ENCODE results near the gene RASGRP4.
"Not testable (repeated sequence)": the region's sequence is repeated elsewhere in the genome, so short reads cannot be mapped to it uniquely, and the experiment has no call there.

RASGRP4 gene

DNA sequence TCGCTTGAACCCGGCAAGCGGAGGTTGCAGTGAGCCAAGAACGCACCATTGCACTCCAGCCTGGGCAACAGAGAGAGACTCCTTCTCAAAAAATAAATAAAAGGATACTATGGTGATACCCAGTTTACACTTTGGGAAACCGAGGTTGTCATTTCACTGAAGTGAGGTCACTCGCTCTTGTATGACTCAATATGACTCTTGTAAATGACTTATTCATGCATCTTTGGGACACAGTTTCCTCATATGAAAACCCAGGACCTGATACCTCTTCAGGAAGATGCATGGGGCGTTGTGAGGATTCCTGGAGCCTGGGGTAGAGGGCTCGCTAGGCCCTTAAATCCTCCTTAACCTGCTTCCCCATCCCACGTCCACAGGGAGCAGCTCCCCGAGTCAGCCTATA is 47.2 kb downstream of the RASGRP4 start:
- peaks cover 31% of the 10 kb centered on the region for H3K4me1 Mint-ChIP-seq
- ATAC-seq (no peak), DNase-seq (no peak)
- H3K9me3 Mint-ChIP-seq = no peaks in the 10 kb centered on the region
- H3K27me3 Mint-ChIP-seq = no peaks in the 10 kb centered on the region
- H3K27ac Mint-ChIP-seq = no peak overlapping the region
- H3K4me3 Mint-ChIP-seq = no peak overlapping the region

DNA sequence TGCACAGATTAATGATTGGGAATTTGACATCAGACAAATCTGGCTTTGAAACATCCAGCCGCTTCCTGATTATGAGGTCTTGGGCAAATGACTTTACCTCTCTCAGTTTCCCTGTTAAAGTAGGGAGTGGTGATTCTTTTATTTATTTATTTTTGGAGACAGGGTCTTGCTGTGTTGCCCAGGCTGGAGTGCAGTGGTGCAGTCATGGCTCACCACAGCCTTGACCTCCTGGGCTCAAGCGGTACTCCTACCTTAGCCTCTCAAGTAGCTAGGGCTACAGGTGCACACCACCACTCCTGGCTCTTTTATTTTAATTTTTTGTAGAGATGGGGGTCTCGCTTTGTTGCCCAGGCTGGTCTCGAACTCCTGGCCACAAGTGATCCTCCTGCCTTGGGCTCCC is 49.0 kb downstream of the RASGRP4 start:
- H3K9me3 Mint-ChIP-seq = no peaks in the 10 kb centered on the region
- DNase-seq (no peak), ATAC-seq (no peak)
- H3K4me1 Mint-ChIP-seq = peaks cover 31% of the 10 kb centered on the region
- no peaks in the 10 kb centered on the region for H3K27me3 Mint-ChIP-seq
- peak overlapping the region in 1 of 2 donors; percentile 56 for H3K4me3 Mint-ChIP-seq
- H3K27ac Mint-ChIP-seq = peak overlapping the region in 1 of 2 donors; percentile 71

DNA sequence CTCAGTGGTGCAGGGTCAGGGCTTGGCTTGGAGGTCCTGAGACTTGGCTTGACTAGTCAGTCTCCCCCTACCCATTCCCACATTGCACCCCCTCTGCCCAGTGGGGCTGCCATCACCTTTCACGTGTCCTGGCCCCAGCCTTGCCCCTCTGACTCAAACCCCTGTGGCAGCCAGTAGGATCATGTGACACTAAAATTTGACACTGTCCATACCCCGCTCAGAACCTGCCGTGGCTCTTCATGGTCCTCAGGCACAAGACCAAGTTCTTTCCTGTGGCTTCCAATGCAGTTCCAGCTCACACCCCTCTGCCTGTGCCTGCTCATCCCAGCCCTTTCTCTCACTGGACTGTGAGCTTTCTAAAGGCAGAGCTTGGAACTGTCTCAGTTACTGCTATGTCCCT is 49.4 kb downstream of the RASGRP4 start:
- Mint-ChIP-seq H3K4me3 (peak overlapping the region; percentile 56), H3K9me3 (no peaks in the 10 kb centered on the region), H3K27ac (no peak overlapping the region), H3K4me1 (peaks cover 31% of the 10 kb centered on the region), H3K27me3 (no peaks in the 10 kb centered on the region)
- DNase-seq (no peak), ATAC-seq (no peak)

DNA sequence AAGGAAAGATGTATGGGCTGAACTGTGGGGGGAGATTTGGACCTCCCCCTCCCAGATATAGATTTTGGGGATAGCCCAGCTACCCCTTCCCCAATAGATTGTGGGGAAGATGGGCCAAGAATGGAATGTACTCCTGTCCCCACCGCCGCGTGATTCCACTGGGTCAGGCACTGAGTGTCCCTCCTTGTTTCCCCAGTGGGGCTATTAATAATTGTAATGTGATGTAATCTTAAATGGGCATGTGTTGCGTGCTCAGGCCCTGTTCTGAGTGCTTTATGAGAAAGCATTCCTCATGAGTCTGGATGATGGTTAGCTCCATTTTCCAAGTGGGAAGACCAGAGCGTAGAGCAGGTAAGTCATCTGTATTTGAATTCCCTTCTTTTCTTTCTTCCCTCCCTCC is 50.3 kb downstream of the RASGRP4 start:
- Mint-ChIP-seq H3K9me3 (no peaks in the 10 kb centered on the region), H3K4me3 (peak overlapping the region; percentile 92 to 99), H3K27ac (peak overlapping the region in 1 of 2 donors; percentile 84), H3K4me1 (peaks cover 31% of the 10 kb centered on the region), H3K27me3 (no peaks in the 10 kb centered on the region)
- ATAC-seq (no peak), DNase-seq (no peak)

DNA sequence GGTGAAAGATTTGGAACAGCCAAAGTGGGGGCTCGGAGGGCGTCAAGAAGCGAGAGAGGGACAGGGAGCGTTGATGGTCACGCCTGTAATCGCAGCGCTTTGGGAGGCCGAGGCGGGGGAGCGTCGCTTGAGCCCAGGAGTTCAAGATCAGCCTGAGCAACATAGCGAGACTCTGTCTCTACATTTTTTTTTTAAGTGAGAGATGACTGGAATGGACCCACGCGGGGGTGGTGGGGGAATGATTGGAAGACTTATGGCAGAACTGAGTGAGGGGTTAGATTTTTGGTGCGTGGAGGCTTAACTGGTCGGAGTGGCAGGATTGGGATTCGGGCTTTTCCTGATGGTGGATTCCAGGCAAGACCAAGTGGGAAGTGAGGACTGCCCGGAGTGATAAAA is 50.9 kb downstream of the RASGRP4 start:
- peak overlapping the region; percentile 92 to 99 for H3K4me3 Mint-ChIP-seq
- DNase-seq (no peak), ATAC-seq (peak; percentile 0)
- no peaks in the 10 kb centered on the region for H3K9me3 Mint-ChIP-seq
- peaks cover 31% of the 10 kb centered on the region for H3K4me1 Mint-ChIP-seq
- peak overlapping the region; percentile 99 to 100 for H3K27ac Mint-ChIP-seq
- H3K27me3 Mint-ChIP-seq = no peaks in the 10 kb centered on the region

DNA sequence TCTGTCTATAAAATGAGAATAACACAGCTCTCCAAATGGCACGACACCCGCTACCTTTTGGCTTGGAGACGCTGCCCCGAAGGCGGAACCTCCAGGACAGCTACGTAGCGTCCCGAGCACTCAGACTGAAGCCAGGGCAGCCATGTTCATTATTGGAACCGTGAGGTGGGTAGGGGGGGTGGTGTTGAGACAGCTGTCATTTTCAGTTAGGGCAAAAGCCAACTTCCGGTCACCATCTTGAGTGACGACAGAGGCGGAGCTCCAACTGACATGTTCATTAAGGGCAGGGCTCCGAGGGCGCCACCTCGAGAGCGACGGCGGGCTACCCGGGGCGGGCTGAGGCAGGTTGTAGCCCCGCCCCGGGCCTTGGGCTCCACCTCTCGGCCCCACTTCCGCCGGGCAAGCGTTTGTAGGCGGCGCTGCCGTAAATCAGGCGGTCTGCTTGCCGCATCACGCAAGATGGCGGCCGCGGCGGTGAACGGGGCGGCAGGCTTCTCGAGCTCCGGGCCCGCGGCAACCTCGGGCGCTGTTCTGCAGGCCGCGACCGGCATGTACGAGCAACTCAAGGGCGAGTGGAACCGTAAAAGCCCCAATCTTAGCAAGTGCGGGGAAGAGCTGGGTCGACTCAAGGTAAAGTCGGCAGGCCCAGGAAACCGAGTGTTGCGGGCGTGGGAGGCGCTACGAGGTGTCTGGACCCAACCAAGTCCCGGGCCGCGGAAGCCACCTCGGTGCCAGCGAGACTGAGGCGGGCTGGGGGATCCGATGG is 51.5 kb downstream of the RASGRP4 start, which contains the start of gene PSMD8:
Gene PSMD8 (plus strand): TSS at position 240 of the 766 bp plus-strand sequence. CDS start 31 bp downstream, at position 271.
- peak; percentile 99 for DNase-seq
- H3K27me3 Mint-ChIP-seq = no peaks in the 10 kb centered on the region
- peak within 1 kb of the TSS; percentile 92 to 99 for H3K4me3 Mint-ChIP-seq
- H3K9me3 Mint-ChIP-seq = no peaks in the 10 kb centered on the region
- peak; percentile 98 for ATAC-seq
- peaks cover 29% of the 10 kb centered on the region for H3K4me1 Mint-ChIP-seq
- peak within 1 kb of the TSS; percentile 99 to 100 for H3K27ac Mint-ChIP-seq

DNA sequence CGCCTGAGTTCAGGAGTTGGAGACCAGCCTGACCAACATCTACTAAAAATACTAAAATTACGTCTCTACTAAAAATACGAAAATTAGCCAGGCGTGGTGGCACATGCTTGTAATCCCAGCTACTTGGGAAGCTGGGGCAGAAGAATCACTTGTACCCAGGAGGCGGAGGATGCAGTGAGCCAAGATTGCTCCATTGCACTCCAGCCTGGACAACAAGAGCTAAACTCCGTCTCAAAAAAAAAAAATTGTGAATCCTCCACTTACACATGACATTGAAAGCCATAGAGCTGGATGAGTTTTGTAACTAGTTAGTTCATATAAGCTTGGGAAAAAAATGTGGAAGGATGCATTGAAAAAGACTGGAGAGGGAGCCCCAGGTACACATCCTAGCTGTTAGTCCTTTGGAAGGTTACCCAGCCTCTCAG is 52.1 kb downstream of the RASGRP4 start:
- Mint-ChIP-seq H3K4me3 (peak overlapping the region; percentile 92 to 99), H3K27ac (peak overlapping the region; percentile 78 to 100), H3K9me3 (no peaks in the 10 kb centered on the region), H3K27me3 (no peaks in the 10 kb centered on the region), H3K4me1 (peaks cover 25% of the 10 kb centered on the region)
- no peak for ATAC-seq
- DNase-seq = no peak

DNA sequence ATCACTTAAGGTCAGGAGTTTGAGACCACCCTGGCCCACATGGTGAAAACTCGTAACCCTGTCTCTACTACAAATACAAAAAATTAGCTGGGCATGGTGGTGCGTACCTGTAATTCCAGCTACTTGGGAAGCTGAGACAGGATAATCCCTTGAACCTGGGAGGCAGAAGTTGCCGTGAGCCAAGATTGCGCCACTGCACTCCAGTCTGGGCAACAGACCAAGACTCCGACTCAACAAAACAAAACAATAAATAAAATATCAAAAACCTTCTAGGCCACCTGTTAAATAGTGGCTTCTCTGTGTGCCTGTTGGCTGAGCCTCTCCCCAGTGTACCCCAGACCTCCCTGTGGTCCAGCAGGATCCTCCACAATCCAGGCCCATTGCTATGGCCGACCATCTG is 54.9 kb downstream of the RASGRP4 start:
- Mint-ChIP-seq H3K4me1 (peaks cover 15% of the 10 kb centered on the region), H3K4me3 (no peak overlapping the region), H3K9me3 (no peaks in the 10 kb centered on the region), H3K27me3 (peaks cover 21% of the 10 kb centered on the region), H3K27ac (no peak overlapping the region)
- ATAC-seq = no peak
- DNase-seq = no peak

DNA sequence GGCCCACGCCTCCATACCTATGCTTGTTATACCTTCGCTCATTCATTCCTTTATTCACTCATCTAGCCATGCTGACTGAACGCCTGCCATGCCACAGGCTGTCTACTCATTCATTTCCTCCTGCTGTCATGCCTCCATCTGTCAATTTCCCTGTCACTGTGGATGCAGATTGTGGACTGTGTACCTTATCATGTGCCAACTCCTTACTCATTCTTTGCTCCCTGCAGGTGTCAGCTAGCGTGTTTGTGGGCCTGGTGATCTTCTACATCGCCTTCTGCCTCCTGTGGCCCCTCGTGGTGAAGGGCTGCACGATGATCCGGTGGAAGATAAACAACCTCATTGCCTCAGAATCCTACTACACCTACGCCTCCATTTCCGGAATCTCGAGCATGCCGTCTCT is 55.7 kb downstream of the RASGRP4 start:
- H3K27ac Mint-ChIP-seq = no peak overlapping the region

DNA sequence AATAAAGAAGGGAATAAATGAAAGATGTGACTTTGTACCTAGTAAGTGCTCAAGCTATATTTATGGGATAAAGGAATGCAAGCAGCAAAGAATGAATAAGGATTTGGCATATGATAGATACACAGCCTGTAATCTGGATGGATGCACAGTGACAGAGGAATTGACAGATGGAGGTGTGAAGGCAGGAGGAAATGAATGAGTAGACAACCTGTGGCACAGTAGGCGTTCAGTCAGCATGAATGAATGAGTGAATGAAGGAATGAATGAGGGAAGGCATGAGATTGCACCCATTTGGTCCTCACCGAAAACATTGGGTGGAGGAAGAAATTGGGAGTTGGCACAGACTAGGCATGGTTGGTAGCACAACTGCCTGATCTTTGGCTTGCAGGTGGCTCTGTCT is 56.4 kb downstream of the RASGRP4 start:
- H3K27ac Mint-ChIP-seq = no peak overlapping the region
- peaks cover 22% of the 10 kb centered on the region for H3K27me3 Mint-ChIP-seq
- no peaks in the 10 kb centered on the region for H3K9me3 Mint-ChIP-seq
- ATAC-seq (no peak), DNase-seq (no peak)
- no peaks in the 10 kb centered on the region for H3K4me1 Mint-ChIP-seq
- no peak overlapping the region for H3K4me3 Mint-ChIP-seq

More for the DNA sequence above, 55.7 kb downstream of the RASGRP4 start:
- no peak for DNase-seq
- Mint-ChIP-seq H3K4me3 (no peak overlapping the region), H3K27me3 (peaks cover 22% of the 10 kb centered on the region), H3K4me1 (peaks cover 7% of the 10 kb centered on the region), H3K9me3 (no peaks in the 10 kb centered on the region)
- no peak for ATAC-seq

DNA sequence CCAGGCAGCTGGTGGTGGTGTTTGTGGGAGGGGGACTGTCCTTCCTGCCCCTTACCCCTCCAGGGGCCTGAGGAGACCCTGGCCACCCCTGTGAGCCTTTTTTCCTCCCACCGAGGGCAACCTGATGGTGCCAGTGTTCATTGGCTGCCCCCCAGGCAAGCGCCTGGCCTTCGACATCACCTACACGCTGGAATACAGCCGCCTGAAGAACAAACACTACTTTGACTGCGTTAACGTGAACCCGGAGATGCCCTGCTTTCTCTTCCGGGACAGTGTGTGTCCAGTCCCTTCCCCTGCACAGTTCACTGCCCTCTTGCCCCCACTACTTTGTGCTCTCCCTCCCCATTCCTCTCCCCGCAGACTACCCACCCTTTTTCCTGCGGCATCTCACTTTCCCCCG is 59.0 kb downstream of the RASGRP4 start:
- Mint-ChIP-seq H3K4me1 (peaks cover 9% of the 10 kb centered on the region), H3K4me3 (no peak overlapping the region), H3K27ac (no peak overlapping the region), H3K9me3 (no peaks in the 10 kb centered on the region), H3K27me3 (peaks cover 22% of the 10 kb centered on the region)
- no peak for DNase-seq
- no peak for ATAC-seq

DNA sequence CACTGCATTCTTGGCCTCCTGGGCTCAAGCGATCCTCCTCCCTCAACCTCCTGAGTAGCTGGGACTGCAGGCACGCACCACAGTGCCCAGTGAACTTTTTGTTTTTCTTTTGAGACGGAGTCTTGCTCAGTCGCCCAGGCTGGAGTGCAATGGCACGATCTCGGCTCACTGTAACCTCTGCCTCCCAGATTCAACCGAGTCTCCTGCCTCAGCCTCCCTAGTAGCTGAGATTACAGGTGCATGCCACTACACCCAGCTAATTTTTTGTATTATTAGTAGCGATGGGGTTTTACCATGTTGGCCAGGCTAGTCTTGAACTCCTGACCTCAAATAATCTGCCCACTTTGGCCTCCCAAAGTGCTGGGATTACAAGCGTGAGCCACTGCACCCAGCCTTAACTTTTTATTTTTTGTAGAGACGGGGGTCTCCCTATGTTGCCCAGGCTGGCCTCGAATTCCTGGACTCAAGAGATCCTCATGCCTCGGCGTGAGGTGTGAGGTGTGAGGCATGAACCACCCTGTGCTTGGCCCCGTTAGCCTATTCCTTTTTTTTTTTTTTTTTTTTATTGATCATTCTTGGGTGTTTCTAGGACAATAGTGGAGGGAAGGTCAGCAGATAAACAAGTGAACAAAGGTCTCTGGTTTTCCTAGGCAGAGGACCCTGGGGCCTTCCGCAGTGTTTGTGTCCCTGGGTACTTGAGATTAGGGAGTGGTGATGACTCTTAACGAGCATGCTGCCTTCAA is 62.9 kb downstream of the RASGRP4 start:
- H3K27me3 Mint-ChIP-seq = peaks cover 49% of the 10 kb centered on the region

DNA sequence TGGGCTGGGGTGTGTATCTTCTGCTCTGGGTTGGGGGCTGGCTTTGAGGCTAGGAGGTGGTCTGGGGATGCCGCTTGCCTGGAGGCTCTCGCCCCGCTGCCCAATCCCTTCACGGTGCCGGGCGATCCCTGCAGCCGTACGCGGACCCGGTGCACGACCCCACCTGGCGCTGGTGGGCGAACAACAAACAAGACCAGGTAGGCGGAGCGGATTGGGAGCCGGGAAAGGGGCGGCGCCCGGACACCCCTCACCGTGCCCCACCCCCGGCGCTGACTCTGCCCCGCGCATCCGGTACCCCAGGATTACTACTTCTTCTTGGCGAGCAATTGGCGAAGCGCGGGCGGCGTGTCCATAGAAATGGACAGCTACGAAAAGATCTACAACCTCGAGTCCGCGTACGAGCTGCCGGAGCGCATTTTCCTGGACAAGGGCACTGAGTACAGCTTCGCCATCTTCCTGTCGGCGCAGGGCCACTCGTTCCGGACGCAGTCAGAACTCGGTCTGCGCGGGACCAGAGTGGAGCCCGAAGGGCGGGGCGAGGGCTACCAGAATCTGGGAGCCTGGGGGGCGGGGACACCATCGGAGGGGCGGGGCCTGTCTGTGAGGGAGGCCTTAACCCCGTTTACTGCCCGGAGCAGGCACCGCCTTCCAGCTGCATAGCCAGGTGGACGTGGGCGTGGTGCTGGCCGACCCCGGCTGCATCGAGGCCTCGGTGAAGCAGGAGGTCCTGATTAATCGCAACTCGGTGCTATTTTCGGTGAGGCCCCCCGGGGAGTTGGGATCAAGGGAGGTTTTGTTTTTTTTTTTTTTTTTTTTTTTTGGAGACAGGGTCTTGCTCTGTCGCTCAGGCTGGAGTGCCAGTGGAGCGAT is 63.7 kb downstream of the RASGRP4 start:
- DNase-seq = peak; percentile 77 to 79
- H3K27ac Mint-ChIP-seq = no peak overlapping the region
- no peaks in the 10 kb centered on the region for H3K9me3 Mint-ChIP-seq
- H3K4me3 Mint-ChIP-seq = peak overlapping the region; percentile 90 to 91
- ATAC-seq = peak; percentile 78
- peaks cover 24% of the 10 kb centered on the region for H3K4me1 Mint-ChIP-seq
- H3K27me3 Mint-ChIP-seq = peaks cover 41% of the 10 kb centered on the region

More for the DNA sequence above, 62.9 kb downstream of the RASGRP4 start:
- H3K27ac Mint-ChIP-seq, H3K9me3 Mint-ChIP-seq, DNase-seq, ATAC-seq: not testable (repeated sequence)
- peaks cover 24% of the 10 kb centered on the region for H3K4me1 Mint-ChIP-seq
- H3K4me3 Mint-ChIP-seq = peak overlapping the region; percentile 90 to 91

DNA sequence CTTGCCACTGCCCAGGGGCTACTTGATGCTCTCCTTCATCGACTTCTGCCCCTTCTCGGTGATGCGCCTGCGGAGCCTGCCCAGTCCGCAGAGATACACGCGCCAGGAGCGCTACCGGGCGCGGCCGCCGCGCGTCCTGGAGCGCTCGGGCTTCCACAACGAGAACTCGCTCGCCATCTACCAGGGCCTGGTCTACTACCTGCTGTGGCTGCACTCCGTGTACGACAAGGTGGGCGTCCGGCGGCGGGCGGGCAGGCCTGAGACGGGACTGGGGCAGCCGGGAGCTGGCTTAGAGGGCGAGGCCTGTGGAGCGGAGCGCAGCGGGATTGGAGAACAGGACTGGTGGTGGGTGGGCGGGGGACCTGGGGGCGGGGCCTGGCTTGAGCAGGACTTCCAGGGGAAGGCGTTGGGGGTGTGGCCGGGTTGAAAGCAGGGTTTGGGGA is 64.4 kb downstream of the RASGRP4 start:
- Mint-ChIP-seq H3K27ac (no peak overlapping the region), H3K4me1 (peaks cover 24% of the 10 kb centered on the region), H3K4me3 (peak overlapping the region; percentile 90 to 91), H3K27me3 (peaks cover 41% of the 10 kb centered on the region), H3K9me3 (no peaks in the 10 kb centered on the region)
- peak; percentile 80 for ATAC-seq
- peak; percentile 67 to 72 for DNase-seq

Measured in stimulated activated naive CD8-positive, alpha-beta T cell treated with anti-CD3 and anti-CD28 coated beads, Interleukin-15, amount 100 ng/mL, for 72 hours (primary cell).